ENCODE results near the gene PDCL2. TPM values are rescaled to one million over a fixed set of nuclear protein-coding genes. Genes with fewer than 3 reads are reported as not detected.
A peak's percentile ranks its signal among the peaks of the same experiment; 100 is the strongest.

Gene PDCL2
- total RNA-seq, 1 experiment from 2014 or later, result not detected

DNA sequence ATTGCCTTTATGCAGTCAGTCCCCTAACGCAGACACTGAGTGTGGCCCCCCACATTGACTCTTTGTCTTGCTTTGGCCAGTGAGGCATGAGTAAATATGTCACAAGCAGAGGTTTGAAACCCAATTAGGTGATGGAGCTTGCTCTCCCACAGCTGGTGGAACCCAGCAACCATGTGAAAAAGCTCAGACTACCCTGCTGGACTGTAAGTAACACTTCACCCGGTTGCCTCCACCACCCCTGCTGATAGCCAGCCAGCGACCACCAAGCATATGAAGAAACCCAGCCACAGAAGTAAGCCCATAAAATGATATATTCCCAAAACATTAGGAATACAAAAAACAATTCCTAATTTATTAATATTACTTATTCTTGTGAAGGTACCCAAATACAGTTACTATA is 21.6 kb upstream of the PDCL2 start:
- Histone ChIP-seq H3T11ph (ENCODE audit: low read length) (no peak overlapping the region), H2BK5ac (ENCODE audit: insufficient read length, low read length) (no peak overlapping the region), H3K14ac (ENCODE audit: insufficient read depth, low read length) (no peak overlapping the region), H2BK15ac (ENCODE audit: low read depth, low read length) (no peak overlapping the region), H3K23ac (ENCODE audit: insufficient read length, low read depth, low read length) (no peak overlapping the region), H2BK120ac (ENCODE audit: low read depth, low read length, poor library complexity, severe bottlenecking) (no peak overlapping the region), H3K23me2 (ENCODE audit: insufficient read length, low read depth, low read length, poor library complexity, severe bottlenecking) (no peaks in the 10 kb centered on the region), H2BK12ac (ENCODE audit: insufficient read length, low read depth, low read length) (no peak overlapping the region), H3K27me3 (ENCODE audit: insufficient read depth, low read length) (no peaks in the 10 kb centered on the region), H4K5ac (ENCODE audit: insufficient read length, low read depth, low read length) (no peak overlapping the region), H3K4me2 (ENCODE audit: insufficient read depth, insufficient read length, low read length) (no peak overlapping the region), H3K4ac (ENCODE audit: low read depth, low read length) (no peak overlapping the region), H3K56ac (ENCODE audit: insufficient read length, low read depth, low read length) (no peak overlapping the region), H4K8ac (replicated peaks; ENCODE audit: insufficient read length, low read depth, low read length) (no peak overlapping the region), H3K79me1 (ENCODE audit: insufficient read depth, low read depth, low read length, poor library complexity, severe bottlenecking) (no peaks in the 10 kb centered on the region), H3K9me3 (ENCODE audit: control insufficient read depth, low read depth, low read length) (no peaks in the 10 kb centered on the region), H4K91ac (ENCODE audit: insufficient read length, low read depth, low read length) (no peak overlapping the region), H3K79me2 (ENCODE audit: insufficient read depth, low read length) (no peaks in the 10 kb centered on the region), H2AFZ (ENCODE audit: low read length) (no peak overlapping the region), H3K9ac (ENCODE audit: extremely low read depth, insufficient read length, low read length) (no peak overlapping the region), H3K18ac (ENCODE audit: insufficient read length, low read depth, low read length) (no peak overlapping the region), H3K27ac (ENCODE audit: insufficient read length, low read depth, low read length) (no peak overlapping the region), H3K4me1 (ENCODE audit: insufficient read depth, low read length) (no peaks in the 10 kb centered on the region), H4K20me1 (ENCODE audit: control insufficient read depth, insufficient read depth, insufficient read length) (no peaks in the 10 kb centered on the region), H2AK5ac (ENCODE audit: insufficient read length, low read length) (no peak overlapping the region), H2BK20ac (ENCODE audit: low read depth, low read length, poor library complexity, severe bottlenecking) (no peak overlapping the region)
- Mint-ChIP-seq H3K27me3 (ENCODE audit: low read depth) (no peaks in the 10 kb centered on the region; the same call in 1 of the 2 replicates), H3K4me1 (peaks cover 11 to 12% of the 10 kb centered on the region in 2 experiments), H3K27ac (no peak overlapping the region), H3K36me3 (ENCODE audit: insufficient read depth in 1 of 3, low read depth in 3 of 3) (peaks cover 0 to 7% (median 5%) of the 10 kb centered on the region in 3 experiments; a peak in 3 of 7 replicates), H3K9me3 (peaks cover 0 to 4% of the 10 kb centered on the region in 2 experiments; a peak in 1 of 5 replicates), H3K4me3 (no peak overlapping the region)
- WGBS (ENCODE audit: extremely low coverage, insufficient read length, low lambda C conversion rate), result no CpG with 5 or more reads among the region's 3 CpGs
- DNase-seq, result no peak
- peak; percentile 26; the same call in 2 of the 3 replicates for TF ChIP-seq CTCF (conservative IDR thresholded peaks at IDR 0.05)
